Right atrium auricular region (tissue), 2 donors: ENCODE data around the gene HIP1R. TPM values are rescaled to one million over a fixed set of nuclear protein-coding genes. Genes with fewer than 3 reads are reported as not detected.

Source experiments
- DNase-seq: peaks from one replicate; pipeline ENCODE4 v3.0.0-alpha.2; 2019; ENCODE audit warnings: low spot score
- H3K27ac ChIP-seq, 2 donors: fragments of 200-600 bp; sonication (generic); 1 replicate in 1 of 2; 2 replicates in 1 of 2; pipeline ENCODE4 v1.5.1; 2016 to 2019
- H3K27me3 ChIP-seq, 2 donors: fragments of 200-600 bp; sonication (generic); one replicate each; pipeline versions ENCODE4 v1.5.1 to v1.6.0; 2017 to 2019
- H3K36me3 ChIP-seq: fragments of 200-600 bp; sonication (generic); one replicate; pipeline ENCODE4 v1.5.1; 2016
- H3K4me1 ChIP-seq, 2 donors: fragments of 200-600 bp; sonication (generic); one replicate each; pipeline versions ENCODE4 v1.5.1 to v1.6.0; 2017 to 2019
- H3K4me3 ChIP-seq, 2 donors: fragments of 200-600 bp; sonication (generic); 1 replicate in 1 of 2; 2 replicates in 1 of 2; pipeline ENCODE4 v1.5.1; 2017 to 2019; ENCODE audit warnings: mild to moderate bottlenecking in 1 of 2, moderate library complexity in 1 of 2
- H3K9me3 ChIP-seq, 2 donors: fragments of 200-600 bp; sonication (generic); one replicate each; pipeline ENCODE4 v1.5.1; 2019
- CTCF ChIP-seq, 2 donors: fragments of 200-600 bp; sonication (generic); IDR thresholded peaks; one replicate each; pipeline ENCODE4 v1.5.1; 2019; ENCODE audit warnings: antibody characterized with exemption in 2 of 2
- total RNA-seq, 2 donors: library from RNA; depleted of rRNA; stranded (reverse); fragments of >200 nt; gene quantifications; one replicate each; pipeline ENCODE4 v1.1.0, GENCODE V29; 2016

The HIP1R gene
- total RNA-seq, 2 donors from 2014 or later: 32.4 to 43.8 TPM

- H3K4me3 ChIP-seq: no peak overlapping the region
- TF ChIP-seq CTCF (IDR thresholded peaks at IDR 0.05): no peak
- H3K27ac ChIP-seq: peak overlapping the region; percentile 87 to 94
- no peak for DNase-seq
- H3K27me3 ChIP-seq: no peaks in the 10 kb centered on the region
- H3K36me3 ChIP-seq: no peaks in the 10 kb centered on the region
- H3K4me1 ChIP-seq: peaks cover 0 to 74% of the 10 kb centered on the region in 2 donors
- H3K9me3 ChIP-seq: no peaks in the 10 kb centered on the region
These were observed 4.8 kb downstream of the HIP1R start for GRCh38 chr12:122839907-122840554.

GRCh38 chr12:122840580-122841513 is 5.6 kb downstream of the HIP1R start:
- Histone ChIP-seq H3K9me3 (no peaks in the 10 kb centered on the region), H3K27me3 (no peaks in the 10 kb centered on the region), H3K27ac (peak overlapping the region; percentile 87 to 94), H3K4me3 (no peak overlapping the region), H3K4me1 (peaks cover 0 to 82% of the 10 kb centered on the region in 2 donors), H3K36me3 (no peaks in the 10 kb centered on the region)
- DNase-seq: no peak
- TF ChIP-seq CTCF (IDR thresholded peaks at IDR 0.05): no peak

- DNase-seq: no peak
- H3K36me3 ChIP-seq: no peaks in the 10 kb centered on the region
- no peaks in the 10 kb centered on the region for H3K9me3 ChIP-seq
- H3K27me3 ChIP-seq: no peaks in the 10 kb centered on the region
- peak overlapping the region; percentile 87 to 94 for H3K27ac ChIP-seq
- TF ChIP-seq CTCF (IDR thresholded peaks at IDR 0.05): no peak
- H3K4me3 ChIP-seq: no peak overlapping the region
- H3K4me1 ChIP-seq: peaks cover 0 to 85% of the 10 kb centered on the region in 2 donors
These were observed 6.5 kb downstream of the HIP1R start for GRCh38 chr12:122841544-122842321.

- Histone ChIP-seq H3K36me3 (no peaks in the 10 kb centered on the region), H3K4me3 (no peak overlapping the region), H3K27ac (peak overlapping the region; percentile 87 to 94), H3K27me3 (no peaks in the 10 kb centered on the region), H3K9me3 (no peaks in the 10 kb centered on the region), H3K4me1 (peaks cover 0 to 77% of the 10 kb centered on the region in 2 donors)
- TF ChIP-seq CTCF (IDR thresholded peaks at IDR 0.05): no peak
- no peak for DNase-seq
These were observed 7.5 kb downstream of the HIP1R start for GRCh38 chr12:122842505-122843405.

GRCh38 chr12:122843455-122843854 is 8.2 kb downstream of the HIP1R start:
- DNase-seq: no peak
- Histone ChIP-seq H3K36me3 (no peaks in the 10 kb centered on the region), H3K9me3 (no peaks in the 10 kb centered on the region), H3K4me1 (peaks cover 0 to 71% of the 10 kb centered on the region in 2 donors), H3K4me3 (no peak overlapping the region), H3K27ac (peak overlapping the region; percentile 87 to 94), H3K27me3 (no peaks in the 10 kb centered on the region)
- no peak for TF ChIP-seq CTCF (IDR thresholded peaks at IDR 0.05)
